Measurements from ENCODE around the gene GDF7. TPM values are rescaled to one million over a fixed set of nuclear protein-coding genes. Genes with fewer than 3 reads are reported as not detected.
A peak's percentile ranks its signal among the peaks of the same experiment; 100 is the strongest.
"Not testable (repeated sequence)": the region's sequence is repeated elsewhere in the genome, so short reads cannot be mapped to it uniquely, and the experiment has no call there.

Gene GDF7
- total RNA-seq, 2 experiments from 2014 or later = 0.02 TPM; not detected in 1

GRCh38 chr2:20711641-20712040, 44.7 kb downstream of the GDF7 start:
- CTCF ChIA-PET = interaction anchor here (1.4 kb wide), 1 partner anchor 50 kb away, joined by 3 read pairs; no protein-coding TSS in a partner anchor
- H3K36me3 Mint-ChIP-seq (ENCODE audit: low read depth) = peaks cover 46% of the 10 kb centered on the region
- H3K27me3 Mint-ChIP-seq; H3K4me1 Mint-ChIP-seq; POLR2A ChIA-PET; H3K4me3 Mint-ChIP-seq; H3K27ac Mint-ChIP-seq; intact Hi-C loops (cut with DNase I, micrococcal nuclease); H3K9me3 Mint-ChIP-seq (ENCODE audit: low read depth); DNase-seq; ATAC-seq: not testable (repeated sequence)

GRCh38 chr2:20713585-20713984, 46.6 kb downstream of the GDF7 start:
- POLR2A ChIA-PET; CTCF ChIA-PET; intact Hi-C loops (cut with DNase I, micrococcal nuclease); DNase-seq; ATAC-seq; H3K27me3 Mint-ChIP-seq; H3K4me3 Mint-ChIP-seq; H3K4me1 Mint-ChIP-seq; H3K9me3 Mint-ChIP-seq (ENCODE audit: low read depth); H3K27ac Mint-ChIP-seq: not testable (repeated sequence)
- H3K36me3 Mint-ChIP-seq (ENCODE audit: low read depth) = peaks cover 56% of the 10 kb centered on the region

DNA sequence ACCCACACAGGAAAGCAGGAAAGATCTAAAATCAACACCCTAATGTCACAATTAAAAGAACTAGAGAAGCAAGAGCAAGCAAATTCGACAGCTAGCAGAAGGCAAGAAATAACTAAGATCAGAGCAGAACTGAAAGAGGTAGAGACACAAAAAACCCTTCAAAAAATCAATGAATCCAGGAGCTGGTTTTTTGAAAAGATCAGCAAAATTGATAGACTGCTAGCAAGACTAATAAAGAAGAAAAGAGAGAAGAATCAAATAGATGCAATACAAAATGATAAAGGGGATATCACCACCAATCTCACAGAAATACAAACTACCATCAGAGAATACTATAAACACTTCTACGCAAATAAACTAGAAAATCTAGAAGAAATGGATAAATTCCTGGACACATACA, 47.5 kb downstream of the GDF7 start:
- POLR2A ChIA-PET; H3K4me3 Mint-ChIP-seq; H3K27me3 Mint-ChIP-seq; H3K27ac Mint-ChIP-seq; CTCF ChIA-PET; intact Hi-C loops (cut with DNase I, micrococcal nuclease); H3K4me1 Mint-ChIP-seq; H3K9me3 Mint-ChIP-seq (ENCODE audit: low read depth); ATAC-seq; DNase-seq: not testable (repeated sequence)
- peaks cover 63% of the 10 kb centered on the region for H3K36me3 Mint-ChIP-seq (ENCODE audit: low read depth)

- H3K4me3 Mint-ChIP-seq, ATAC-seq: not testable (repeated sequence)
Observed at GRCh38 chr2:20716164-20716563, 49.2 kb downstream of the GDF7 start.

DNA sequence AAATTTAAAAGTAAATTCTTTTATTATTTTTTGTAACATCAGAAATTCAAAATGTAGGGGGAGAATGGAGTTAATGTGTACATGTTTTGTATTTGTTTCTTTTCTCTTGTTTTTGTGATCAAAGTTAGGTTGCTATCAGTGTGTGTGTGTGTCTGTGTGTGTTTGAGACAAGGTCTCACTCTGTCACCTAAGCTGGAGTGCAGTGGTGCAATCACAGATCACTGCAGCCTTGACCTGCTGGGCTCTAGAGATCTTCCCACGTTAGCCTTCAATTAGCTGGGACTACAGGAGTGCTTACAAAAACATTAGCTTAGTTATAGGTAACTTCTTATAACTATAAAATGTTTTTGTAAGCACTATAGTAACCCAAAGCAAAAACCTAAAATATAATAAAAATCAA, 50.7 kb downstream of the GDF7 start:
- Mint-ChIP-seq H3K27me3 (no peaks in the 10 kb centered on the region), H3K27ac (no peak overlapping the region), H3K4me1 (no peaks in the 10 kb centered on the region), H3K4me3 (no peak overlapping the region), H3K9me3 (ENCODE audit: low read depth) (peaks cover 13% of the 10 kb centered on the region), H3K36me3 (ENCODE audit: low read depth) (peaks cover 68% of the 10 kb centered on the region)
- intact Hi-C loops (cut with DNase I, micrococcal nuclease) = no loop called here
- CTCF ChIA-PET = interaction anchor here (0.6 kb wide), 1 partner anchor 820 kb away, joined by 3 read pairs; no protein-coding TSS in a partner anchor
- no peak for ATAC-seq
- no peak for DNase-seq
- POLR2A ChIA-PET = interaction anchor here (0.7 kb wide), 1 partner anchor 43 kb away, joined by 3 read pairs; no protein-coding TSS in a partner anchor

More at GRCh38 chr2:20716164-20716563, 49.2 kb downstream of the GDF7 start:
- H3K27ac Mint-ChIP-seq; H3K4me1 Mint-ChIP-seq; POLR2A ChIA-PET; H3K27me3 Mint-ChIP-seq; intact Hi-C loops (cut with DNase I, micrococcal nuclease); DNase-seq: not testable (repeated sequence)
- CTCF ChIA-PET = interaction anchor here (0.9 kb wide), 1 partner anchor 331 kb away, joined by 3 read pairs; no protein-coding TSS in a partner anchor
- Mint-ChIP-seq H3K9me3 (ENCODE audit: low read depth) (peaks cover 13% of the 10 kb centered on the region), H3K36me3 (ENCODE audit: low read depth) (peaks cover 69% of the 10 kb centered on the region)

DNA sequence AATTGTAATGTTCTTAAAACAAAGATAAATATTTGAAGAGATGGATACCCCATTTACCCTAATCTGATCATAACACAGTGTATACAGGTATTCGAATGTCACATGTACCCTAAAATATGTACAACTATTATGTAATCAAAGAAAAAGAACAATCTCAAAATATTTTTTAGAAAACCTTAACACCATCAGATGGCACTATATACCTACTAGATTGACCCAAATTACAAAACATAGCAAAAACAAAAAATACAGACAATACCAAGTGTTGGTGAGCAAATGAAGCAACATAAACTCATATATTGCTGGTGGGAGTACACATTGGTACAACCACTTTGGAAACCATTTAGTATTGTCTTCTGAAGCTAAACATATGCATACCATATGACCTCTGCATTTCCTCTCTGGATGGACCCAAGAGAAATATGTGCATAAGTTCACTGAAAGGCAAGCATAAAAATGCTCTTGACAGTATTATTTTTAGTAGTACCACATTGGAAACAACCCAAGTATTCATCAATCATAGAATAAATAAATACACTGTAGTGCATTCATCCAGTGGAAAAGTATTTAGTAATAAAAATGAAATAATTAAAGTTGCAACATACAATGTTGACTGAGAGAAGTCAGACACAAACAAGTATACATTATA, 55.8 kb downstream of the GDF7 start:
- peaks cover 4% of the 10 kb centered on the region for H3K4me1 Mint-ChIP-seq
- H3K27me3 Mint-ChIP-seq = no peaks in the 10 kb centered on the region
- CTCF ChIA-PET = no interaction called here
- no peak overlapping the region for H3K27ac Mint-ChIP-seq
- H3K4me3 Mint-ChIP-seq = no peak overlapping the region
- intact Hi-C loops (cut with DNase I, micrococcal nuclease) = no loop called here
- H3K36me3 Mint-ChIP-seq (ENCODE audit: low read depth) = peaks cover 61% of the 10 kb centered on the region
- peaks cover 8% of the 10 kb centered on the region for H3K9me3 Mint-ChIP-seq (ENCODE audit: low read depth)
- ATAC-seq = no peak
- DNase-seq = no peak
- POLR2A ChIA-PET = no interaction called here

- intact Hi-C loops (cut with DNase I, micrococcal nuclease) = no loop called here
Observed at GRCh38 chr2:20723543-20723942, 56.6 kb downstream of the GDF7 start.

DNA sequence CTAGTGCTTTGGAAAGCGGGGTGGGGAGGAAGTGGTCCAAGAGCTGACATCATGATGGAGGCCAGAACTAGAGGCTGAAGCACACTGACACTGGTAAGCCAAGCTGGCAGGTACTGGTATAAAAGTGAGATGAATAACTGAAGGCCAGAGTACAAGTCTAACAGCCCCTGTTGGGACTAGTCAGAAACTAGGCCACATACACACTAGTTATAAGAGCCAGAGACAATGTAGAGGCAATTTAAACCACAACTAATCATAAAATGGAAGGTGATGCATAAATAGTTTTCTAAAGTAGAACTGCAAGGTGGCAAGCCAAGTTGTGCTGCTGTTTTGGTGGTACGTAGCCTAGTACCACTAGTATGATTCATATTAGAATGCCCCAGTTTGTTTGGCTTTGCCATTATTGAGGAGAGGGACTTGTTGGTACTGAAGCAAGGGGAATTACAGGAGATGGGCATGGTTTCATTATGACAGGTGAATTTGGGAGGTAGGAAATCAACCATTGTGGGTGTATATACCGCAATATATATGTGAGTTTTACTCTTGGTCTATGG, 57.6 kb downstream of the GDF7 start:
- Mint-ChIP-seq H3K9me3 (ENCODE audit: low read depth) (peaks cover 6% of the 10 kb centered on the region), H3K4me1 (peaks cover 4% of the 10 kb centered on the region), H3K27ac (no peak overlapping the region), H3K27me3 (no peaks in the 10 kb centered on the region), H3K36me3 (ENCODE audit: low read depth) (peaks cover 46% of the 10 kb centered on the region), H3K4me3 (no peak overlapping the region)
- ATAC-seq (peak; percentile 42), DNase-seq (no peak)
- ChIA-PET POLR2A (no interaction called here), CTCF (no interaction called here)
- intact Hi-C loops (cut with DNase I, micrococcal nuclease) = no loop called here

More at GRCh38 chr2:20723543-20723942, 56.6 kb downstream of the GDF7 start:
- Mint-ChIP-seq H3K9me3 (ENCODE audit: low read depth) (peaks cover 8% of the 10 kb centered on the region), H3K27ac (no peak overlapping the region), H3K4me3 (no peak overlapping the region), H3K36me3 (ENCODE audit: low read depth) (peaks cover 54% of the 10 kb centered on the region), H3K4me1 (peaks cover 4% of the 10 kb centered on the region), H3K27me3 (no peaks in the 10 kb centered on the region)
- ATAC-seq (no peak), DNase-seq (no peak)
- ChIA-PET CTCF (no interaction called here), POLR2A (no interaction called here)

DNA sequence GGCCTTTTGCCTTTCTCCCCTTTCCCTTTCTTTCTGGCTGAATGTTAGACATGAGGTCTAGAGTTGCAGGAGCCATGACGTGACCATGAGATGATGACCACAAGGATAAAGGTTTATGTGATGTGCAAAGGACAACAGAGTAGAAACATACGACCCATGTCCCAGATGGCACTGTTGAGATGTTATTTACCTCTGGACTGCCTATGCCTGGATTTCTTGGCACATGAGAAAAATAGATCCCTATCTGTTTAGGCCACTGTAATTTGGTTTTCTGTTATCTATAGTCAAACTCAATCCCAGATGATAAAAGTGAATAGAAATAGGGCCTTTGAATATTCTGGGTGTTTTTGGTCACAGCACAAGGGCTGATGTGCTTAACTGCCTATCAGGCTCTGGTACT, 58.8 kb downstream of the GDF7 start:
- no peak for DNase-seq
- H3K9me3 Mint-ChIP-seq (ENCODE audit: low read depth) = peaks cover 2% of the 10 kb centered on the region
- no peak overlapping the region for H3K27ac Mint-ChIP-seq
- H3K4me1 Mint-ChIP-seq = peaks cover 4% of the 10 kb centered on the region
- H3K4me3 Mint-ChIP-seq = no peak overlapping the region
- CTCF ChIA-PET = interaction anchor here (0.5 kb wide), 1 partner anchor 348 kb away, joined by 4 read pairs; no protein-coding TSS in a partner anchor
- no peak for ATAC-seq
- no peaks in the 10 kb centered on the region for H3K27me3 Mint-ChIP-seq
- H3K36me3 Mint-ChIP-seq (ENCODE audit: low read depth) = peaks cover 39% of the 10 kb centered on the region
- intact Hi-C loops (cut with DNase I, micrococcal nuclease) = no loop called here
- POLR2A ChIA-PET = no interaction called here

DNA sequence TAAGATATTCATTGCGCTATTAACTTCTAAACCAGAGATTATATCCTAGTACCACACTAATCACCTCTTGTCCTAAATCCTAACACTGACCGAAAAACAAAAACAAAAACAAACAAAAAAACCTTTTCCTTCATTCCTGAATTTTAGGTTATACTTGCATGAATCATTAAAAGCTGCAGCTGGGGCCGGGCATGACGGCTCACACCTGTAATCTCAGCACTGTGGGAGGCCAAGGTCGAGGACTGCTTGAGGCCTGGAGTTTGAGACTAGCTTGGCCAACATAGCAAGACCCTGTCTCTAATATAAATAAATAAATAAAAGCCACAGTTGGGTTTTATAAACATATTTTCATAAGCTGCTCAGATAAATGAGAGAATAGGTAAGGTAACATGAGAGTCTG, 60.0 kb downstream of the GDF7 start:
- H3K36me3 Mint-ChIP-seq (ENCODE audit: low read depth) = peaks cover 31% of the 10 kb centered on the region
- H3K9me3 Mint-ChIP-seq (ENCODE audit: low read depth) = peaks cover 2% of the 10 kb centered on the region
- POLR2A ChIA-PET = no interaction called here
- peaks cover 4% of the 10 kb centered on the region for H3K4me1 Mint-ChIP-seq
- no peaks in the 10 kb centered on the region for H3K27me3 Mint-ChIP-seq
- H3K27ac Mint-ChIP-seq = no peak overlapping the region
- DNase-seq (no peak), ATAC-seq (no peak)
- intact Hi-C loops (cut with DNase I, micrococcal nuclease) = no loop called here
- no peak overlapping the region for H3K4me3 Mint-ChIP-seq
- CTCF ChIA-PET = no interaction called here

- DNase-seq (no peak), ATAC-seq (no peak)
- Mint-ChIP-seq H3K27me3 (no peaks in the 10 kb centered on the region), H3K4me3 (no peak overlapping the region), H3K9me3 (ENCODE audit: low read depth) (no peaks in the 10 kb centered on the region), H3K36me3 (ENCODE audit: low read depth) (peaks cover 32% of the 10 kb centered on the region), H3K27ac (no peak overlapping the region), H3K4me1 (peaks cover 4% of the 10 kb centered on the region)
- intact Hi-C loops (cut with DNase I, micrococcal nuclease) = no loop called here
- ChIA-PET CTCF (interaction anchor here (1.1 kb wide), 1 partner anchor 24 kb away, joined by 4 read pairs; no protein-coding TSS in a partner anchor), POLR2A (no interaction called here)
Observed at GRCh38 chr2:20728114-20728758, 61.3 kb downstream of the GDF7 start.

Measured in activated CD4-positive, alpha-beta T cell treated with anti-CD3 and anti-CD28 coated beads for 36 hours (primary cell).